GM13976 (cell line): Measurements from ENCODE around the gene FOXS1.

Experiments used
- DNase-seq: peaks from one replicate; pipeline ENCODE4 v3.0.0; 2012; ENCODE audit warnings: low spot score
- CTCF ChIP-seq: IDR thresholded peaks from 2 replicates; pipeline ENCODE4 v1.5.1; 2012; ENCODE audit warnings: borderline replicate concordance, mild to moderate bottlenecking; ENCODE audit not compliant: insufficient read depth; ENCODE audit errors: extremely low read depth, missing control alignments, control extremely low read depth
- in situ Hi-C: fragments of 300-500 bp; cut with MboI; formaldehyde crosslinking; loops from one replicate; pipeline ENCODE4 v1.12.0; 2022; ENCODE audit warnings: low sequenced_read_pairs, mixed read lengths, inconsistent platforms; ENCODE audit not compliant: unreplicated experiment

The FOXS1 gene

GRCh38 chr20:31824554-31825313 is 20.7 kb downstream of the FOXS1 start:
- DNase-seq, result no peak
- in situ Hi-C loops, result loop anchor here (25.0 kb wide), 1 partner anchor 838 kb away; the partner anchor contains the start of gene C20orf203
- TF ChIP-seq CTCF, result no peak

GRCh38 chr20:31824125-31824485 is 21.3 kb downstream of the FOXS1 start:
- TF ChIP-seq CTCF, result no peak
- DNase-seq, result no peak
- in situ Hi-C loops, result no loop called here

GRCh38 chr20:31823360-31824124 is 21.9 kb downstream of the FOXS1 start:
- no peak for TF ChIP-seq CTCF
- in situ Hi-C loops, result no loop called here
- DNase-seq, result no peak

GRCh38 chr20:31822421-31823330 is 22.7 kb downstream of the FOXS1 start:
- peak; percentile 94 for TF ChIP-seq CTCF
- peak; percentile 94 for DNase-seq
- in situ Hi-C loops, result no loop called here

- TF ChIP-seq CTCF, result no peak
- no peak for DNase-seq
- in situ Hi-C loops, result no loop called here
Observed at GRCh38 chr20:31821427-31821826, 24.0 kb downstream of the FOXS1 start.

GRCh38 chr20:31820228-31820627 is 25.2 kb downstream of the FOXS1 start:
- in situ Hi-C loops, result no loop called here
- no peak for TF ChIP-seq CTCF
- DNase-seq, result no peak
